ENCODE results near the gene MYO1D. TPM values are rescaled to one million over a fixed set of nuclear protein-coding genes. Genes with fewer than 3 reads are reported as not detected.

Gene MYO1D
- total and polyA plus RNA-seq, 2 donors (not counting 3 experiments of a cell fraction or from before 2014, with no cell fraction given): 37.8 to 85.5 TPM

DNA sequence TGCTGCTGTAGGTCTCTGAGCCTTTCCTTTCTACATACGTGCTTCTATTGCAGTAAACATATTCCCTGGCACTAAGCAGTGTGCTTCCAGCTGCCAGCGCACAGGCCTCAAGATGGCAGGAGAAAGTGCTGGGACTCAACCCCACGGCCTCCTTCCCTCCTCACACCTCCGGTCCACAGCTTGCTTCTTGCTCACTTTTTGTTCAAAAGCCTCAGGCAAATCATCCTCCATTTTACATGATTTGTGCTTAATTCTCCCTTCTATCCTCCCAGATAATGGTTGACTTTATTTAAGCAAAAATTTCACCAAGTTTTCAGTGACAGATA is 384.7 kb downstream of the MYO1D start:
- dilution Hi-C loops (cut with MboI; ENCODE audit: extremely low pct_ligation_motif_present, low sequenced_read_pairs): no loop called here
- no peaks in the 10 kb centered on the region for H4K20me1 ChIP-seq (replicated peaks; ENCODE audit: control insufficient read depth, extremely low read depth, insufficient read depth, low read length)
- no peaks in the 10 kb centered on the region for H3K9me1 ChIP-seq (replicated peaks; ENCODE audit: control insufficient read depth, extremely low read depth, insufficient read depth, low read length)
- FAIRE-seq (no peak), DNase-seq (ENCODE audit: low read depth, low spot score) (no peak)
- ChIA-PET CTCF (interaction anchor here (1.5 kb wide), 1 partner anchor 263 kb away, joined by 5 read pairs; no protein-coding TSS in a partner anchor), POLR2A (no interaction called here)
- no peak overlapping the region for H3K27ac ChIP-seq (ENCODE audit: insufficient read depth, low read depth, low read length)
- H3K4me3 ChIP-seq (replicated peaks in 1 of 3; ENCODE audit: insufficient read depth in 1 of 3, low read depth in 1 of 3, low read length in 3 of 3): no peak overlapping the region
- no peak overlapping the region for H3K9ac ChIP-seq (replicated peaks; ENCODE audit: extremely low read depth, insufficient read depth, low read length)
- no peaks in the 10 kb centered on the region for H3K27me3 ChIP-seq (ENCODE audit: control insufficient read depth in 2 of 2, insufficient read depth in 2 of 2, low read length in 2 of 2)
- H3K36me3 ChIP-seq (ENCODE audit: control insufficient read depth in 2 of 2, extremely low read depth in 1 of 2, insufficient read depth in 2 of 2, low read length in 2 of 2): no peaks in the 10 kb centered on the region
- intact Hi-C loops (cut with micrococcal nuclease): no loop called here
- peaks cover 6% of the 10 kb centered on the region for H3K4me1 ChIP-seq (ENCODE audit: control insufficient read depth, extremely low read depth, insufficient read depth, low read length)
- no peak for TF ChIP-seq GATA2 (IDR thresholded peaks at IDR 0.05; ENCODE audit: insufficient read depth, insufficient read length, low read depth, low read length)
- no peak for TF ChIP-seq JUN (IDR thresholded peaks at IDR 0.05; ENCODE audit: borderline replicate concordance, insufficient read depth, insufficient read length, low read depth)
- TF ChIP-seq, protein P1, sequence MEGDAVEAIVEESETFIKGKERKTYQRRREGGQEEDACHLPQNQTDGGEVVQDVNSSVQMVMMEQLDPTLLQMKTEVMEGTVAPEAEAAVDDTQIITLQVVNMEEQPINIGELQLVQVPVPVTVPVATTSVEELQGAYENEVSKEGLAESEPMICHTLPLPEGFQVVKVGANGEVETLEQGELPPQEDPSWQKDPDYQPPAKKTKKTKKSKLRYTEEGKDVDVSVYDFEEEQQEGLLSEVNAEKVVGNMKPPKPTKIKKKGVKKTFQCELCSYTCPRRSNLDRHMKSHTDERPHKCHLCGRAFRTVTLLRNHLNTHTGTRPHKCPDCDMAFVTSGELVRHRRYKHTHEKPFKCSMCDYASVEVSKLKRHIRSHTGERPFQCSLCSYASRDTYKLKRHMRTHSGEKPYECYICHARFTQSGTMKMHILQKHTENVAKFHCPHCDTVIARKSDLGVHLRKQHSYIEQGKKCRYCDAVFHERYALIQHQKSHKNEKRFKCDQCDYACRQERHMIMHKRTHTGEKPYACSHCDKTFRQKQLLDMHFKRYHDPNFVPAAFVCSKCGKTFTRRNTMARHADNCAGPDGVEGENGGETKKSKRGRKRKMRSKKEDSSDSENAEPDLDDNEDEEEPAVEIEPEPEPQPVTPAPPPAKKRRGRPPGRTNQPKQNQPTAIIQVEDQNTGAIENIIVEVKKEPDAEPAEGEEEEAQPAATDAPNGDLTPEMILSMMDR (IDR thresholded peaks at IDR 0.05; ENCODE audit: extremely low read depth in 1 of 2, insufficient read depth in 1 of 2, low read depth in 1 of 2, low read length in 2 of 2): no peak
- TF ChIP-seq EZH2 (IDR thresholded peaks at IDR 0.05; ENCODE audit: borderline replicate concordance, low read depth, low read length, severe bottlenecking): no peak
- no peaks in the 10 kb centered on the region for H3K9me3 ChIP-seq (replicated peaks; ENCODE audit: control insufficient read depth, insufficient read depth, low read length)
- H3K79me2 ChIP-seq (ENCODE audit: control insufficient read depth, insufficient read depth, low read length): peaks cover 2% of the 10 kb centered on the region
- BruUV-seq (replicated peaks): no TSS peak
- H2AFZ ChIP-seq (ENCODE audit: low read depth, low read length): no peak overlapping the region
- no peak overlapping the region for H3K4me2 ChIP-seq (ENCODE audit: insufficient read depth, low read length)
